Measurements from ENCODE around the gene CAPN14. TPM values are rescaled to one million over a fixed set of nuclear protein-coding genes. Genes with fewer than 3 reads are reported as not detected.

CAPN14 gene
- 100 to 1,000 TPM in 1 of 2 donors, 10 to 100 TPM in 1; 72.7 to 141 TPM for polyA plus RNA-seq

- no peaks in the 10 kb centered on the region for H3K36me3 ChIP-seq (ENCODE audit: control insufficient read depth in 2 of 2, insufficient read depth in 2 of 2, low read length in 1 of 2)
- H3K27ac ChIP-seq (ENCODE audit: low read depth in 2 of 2, low read length in 1 of 2), result peak within 1 kb of the TSS; percentile 42 to 48
- 55 to 78% methylated on average over 6 of the region's 6 CpGs for whole genome bisulfite sequencing, 2 donors
- H3K4me3 ChIP-seq (ENCODE audit: low read depth in 1 of 2, low read length in 2 of 2), result peak within 1 kb of the TSS; percentile 34 to 38
- H3K4me1 ChIP-seq (ENCODE audit: control insufficient read depth in 2 of 2, insufficient read depth in 2 of 2, low read length in 1 of 2), result peaks cover 0 to 13% of the 10 kb centered on the region in 2 donors
- no peaks in the 10 kb centered on the region for H3K27me3 ChIP-seq (ENCODE audit: control insufficient read depth in 1 of 2, insufficient read depth in 2 of 2, low read length in 2 of 2)
- no peaks in the 10 kb centered on the region for H3K9me3 ChIP-seq (ENCODE audit: control insufficient read depth in 2 of 2, insufficient read depth in 1 of 2, low read depth in 1 of 2, low read length in 1 of 2)
Observed at GRCh38 chr2:31217465-31218200, at the start of gene CAPN14. TSS of gene CAPN14 (minus strand) at chr2:31217515. CDS start at chr2:31205447, 12,068 bp downstream.

- H3K27ac ChIP-seq (ENCODE audit: low read depth in 2 of 2, low read length in 1 of 2), result peak overlapping the region in 1 of 2 donors; percentile 19
- peaks cover 5 to 14% of the 10 kb centered on the region in 2 donors for H3K4me1 ChIP-seq (ENCODE audit: control insufficient read depth in 2 of 2, insufficient read depth in 2 of 2, low read length in 1 of 2)
- H3K4me3 ChIP-seq (ENCODE audit: low read depth in 1 of 2, low read length in 2 of 2), result no peak overlapping the region
- H3K9me3 ChIP-seq (ENCODE audit: control insufficient read depth in 2 of 2, insufficient read depth in 1 of 2, low read depth in 1 of 2, low read length in 1 of 2), result no peaks in the 10 kb centered on the region
- no peaks in the 10 kb centered on the region for H3K27me3 ChIP-seq (ENCODE audit: control insufficient read depth in 1 of 2, insufficient read depth in 2 of 2, low read length in 2 of 2)
- WGBS, 2 donors, result 55 to 64% methylated on average over 6 of the region's 6 CpGs
- peaks cover 0 to 17% of the 10 kb centered on the region in 2 donors for H3K36me3 ChIP-seq (ENCODE audit: control insufficient read depth in 2 of 2, insufficient read depth in 2 of 2, low read length in 1 of 2)
Observed at GRCh38 chr2:31266804-31267203, 49.5 kb upstream of the CAPN14 start.

GRCh38 chr2:31265234-31265633 lies 47.9 kb upstream of the CAPN14 start:
- H3K4me1 ChIP-seq (ENCODE audit: control insufficient read depth in 2 of 2, insufficient read depth in 2 of 2, low read length in 1 of 2), result peaks cover 5 to 14% of the 10 kb centered on the region in 2 donors
- H3K4me3 ChIP-seq (ENCODE audit: low read depth in 1 of 2, low read length in 2 of 2), result no peak overlapping the region
- H3K27ac ChIP-seq (ENCODE audit: low read depth in 2 of 2, low read length in 1 of 2), result no peak overlapping the region
- no peaks in the 10 kb centered on the region for H3K9me3 ChIP-seq (ENCODE audit: control insufficient read depth in 2 of 2, insufficient read depth in 1 of 2, low read depth in 1 of 2, low read length in 1 of 2)
- H3K27me3 ChIP-seq (ENCODE audit: control insufficient read depth in 1 of 2, insufficient read depth in 2 of 2, low read length in 2 of 2), result no peaks in the 10 kb centered on the region
- WGBS, 2 donors, result 91 to 93% methylated on average over 6 of the region's 6 CpGs
- H3K36me3 ChIP-seq (ENCODE audit: control insufficient read depth in 2 of 2, insufficient read depth in 2 of 2, low read length in 1 of 2), result peaks cover 0 to 31% of the 10 kb centered on the region in 2 donors

GRCh38 chr2:31263636-31264190 lies 46.4 kb upstream of the CAPN14 start:
- 67 to 79% methylated on average over 3 of the region's 3 CpGs for WGBS, 2 donors
- no peaks in the 10 kb centered on the region for H3K9me3 ChIP-seq (ENCODE audit: control insufficient read depth in 2 of 2, insufficient read depth in 1 of 2, low read depth in 1 of 2, low read length in 1 of 2)
- no peaks in the 10 kb centered on the region for H3K27me3 ChIP-seq (ENCODE audit: control insufficient read depth in 1 of 2, insufficient read depth in 2 of 2, low read length in 2 of 2)
- peaks cover 0 to 31% of the 10 kb centered on the region in 2 donors for H3K36me3 ChIP-seq (ENCODE audit: control insufficient read depth in 2 of 2, insufficient read depth in 2 of 2, low read length in 1 of 2)
- peak overlapping the region in 1 of 2 donors; percentile 50 for H3K27ac ChIP-seq (ENCODE audit: low read depth in 2 of 2, low read length in 1 of 2)
- H3K4me1 ChIP-seq (ENCODE audit: control insufficient read depth in 2 of 2, insufficient read depth in 2 of 2, low read length in 1 of 2), result peaks cover 3 to 7% of the 10 kb centered on the region in 2 donors
- no peak overlapping the region for H3K4me3 ChIP-seq (ENCODE audit: low read depth in 1 of 2, low read length in 2 of 2)

- peaks cover 0 to 22% of the 10 kb centered on the region in 2 donors for H3K36me3 ChIP-seq (ENCODE audit: control insufficient read depth in 2 of 2, insufficient read depth in 2 of 2, low read length in 1 of 2)
- no peak overlapping the region for H3K27ac ChIP-seq (ENCODE audit: low read depth in 2 of 2, low read length in 1 of 2)
- H3K4me1 ChIP-seq (ENCODE audit: control insufficient read depth in 2 of 2, insufficient read depth in 2 of 2, low read length in 1 of 2), result peaks cover 2 to 16% of the 10 kb centered on the region in 2 donors
- 81 to 88% methylated on average over 4 of the region's 4 CpGs for WGBS, 2 donors
- H3K4me3 ChIP-seq (ENCODE audit: low read depth in 1 of 2, low read length in 2 of 2), result no peak overlapping the region
- H3K27me3 ChIP-seq (ENCODE audit: control insufficient read depth in 1 of 2, insufficient read depth in 2 of 2, low read length in 2 of 2), result no peaks in the 10 kb centered on the region
- H3K9me3 ChIP-seq (ENCODE audit: control insufficient read depth in 2 of 2, insufficient read depth in 1 of 2, low read depth in 1 of 2, low read length in 1 of 2), result no peaks in the 10 kb centered on the region
Observed at GRCh38 chr2:31260870-31261269, 43.6 kb upstream of the CAPN14 start.

GRCh38 chr2:31259075-31259474 lies 41.8 kb upstream of the CAPN14 start:
- H3K9me3 ChIP-seq (ENCODE audit: control insufficient read depth in 2 of 2, insufficient read depth in 1 of 2, low read depth in 1 of 2, low read length in 1 of 2), result no peaks in the 10 kb centered on the region

GRCh38 chr2:31258351-31258750 lies 41.0 kb upstream of the CAPN14 start:
- WGBS, 2 donors, result 72 to 77% methylated on average over 5 of the region's 5 CpGs
- no peaks in the 10 kb centered on the region for H3K9me3 ChIP-seq (ENCODE audit: control insufficient read depth in 2 of 2, insufficient read depth in 1 of 2, low read depth in 1 of 2, low read length in 1 of 2)
- peaks cover 6 to 26% of the 10 kb centered on the region in 2 donors for H3K4me1 ChIP-seq (ENCODE audit: control insufficient read depth in 2 of 2, insufficient read depth in 2 of 2, low read length in 1 of 2)

More at GRCh38 chr2:31259075-31259474, 41.8 kb upstream of the CAPN14 start:
- Histone ChIP-seq H3K4me1 (ENCODE audit: control insufficient read depth in 2 of 2, insufficient read depth in 2 of 2, low read length in 1 of 2) (peaks cover 2 to 21% of the 10 kb centered on the region in 2 donors), H3K4me3 (ENCODE audit: low read depth in 1 of 2, low read length in 2 of 2) (no peak overlapping the region), H3K27me3 (ENCODE audit: control insufficient read depth in 1 of 2, insufficient read depth in 2 of 2, low read length in 2 of 2) (no peaks in the 10 kb centered on the region), H3K27ac (ENCODE audit: low read depth in 2 of 2, low read length in 1 of 2) (no peak overlapping the region), H3K36me3 (ENCODE audit: control insufficient read depth in 2 of 2, insufficient read depth in 2 of 2, low read length in 1 of 2) (peaks cover 0 to 22% of the 10 kb centered on the region in 2 donors)
- 91 to 97% methylated on average over 3 of the region's 3 CpGs for whole genome bisulfite sequencing, 2 donors

GRCh38 chr2:31256611-31257382 lies 39.5 kb upstream of the CAPN14 start:
- 73 to 80% methylated on average over 4 of the region's 4 CpGs for WGBS, 2 donors
- H3K36me3 ChIP-seq (ENCODE audit: control insufficient read depth in 2 of 2, insufficient read depth in 2 of 2, low read length in 1 of 2), result peaks cover 0 to 19% of the 10 kb centered on the region in 2 donors
- H3K27me3 ChIP-seq (ENCODE audit: control insufficient read depth in 1 of 2, insufficient read depth in 2 of 2, low read length in 2 of 2), result no peaks in the 10 kb centered on the region
- H3K9me3 ChIP-seq (ENCODE audit: control insufficient read depth in 2 of 2, insufficient read depth in 1 of 2, low read depth in 1 of 2, low read length in 1 of 2), result no peaks in the 10 kb centered on the region
- peak overlapping the region; percentile 42 to 58 for H3K27ac ChIP-seq (ENCODE audit: low read depth in 2 of 2, low read length in 1 of 2)
- H3K4me3 ChIP-seq (ENCODE audit: low read depth in 1 of 2, low read length in 2 of 2), result no peak overlapping the region
- peaks cover 6 to 32% of the 10 kb centered on the region in 2 donors for H3K4me1 ChIP-seq (ENCODE audit: control insufficient read depth in 2 of 2, insufficient read depth in 2 of 2, low read length in 1 of 2)

More at GRCh38 chr2:31258351-31258750, 41.0 kb upstream of the CAPN14 start:
- H3K36me3 ChIP-seq (ENCODE audit: control insufficient read depth in 2 of 2, insufficient read depth in 2 of 2, low read length in 1 of 2), result peaks cover 0 to 22% of the 10 kb centered on the region in 2 donors
- H3K4me3 ChIP-seq (ENCODE audit: low read depth in 1 of 2, low read length in 2 of 2), result no peak overlapping the region
- H3K27me3 ChIP-seq (ENCODE audit: control insufficient read depth in 1 of 2, insufficient read depth in 2 of 2, low read length in 2 of 2), result no peaks in the 10 kb centered on the region
- no peak overlapping the region for H3K27ac ChIP-seq (ENCODE audit: low read depth in 2 of 2, low read length in 1 of 2)

- WGBS, 2 donors, result 61 to 66% methylated on average over 11 of the region's 11 CpGs
- peak overlapping the region; percentile 70 to 91 for H3K27ac ChIP-seq (ENCODE audit: low read depth in 2 of 2, low read length in 1 of 2)
- H3K4me3 ChIP-seq (ENCODE audit: low read depth in 1 of 2, low read length in 2 of 2), result no peak overlapping the region
- H3K4me1 ChIP-seq (ENCODE audit: control insufficient read depth in 2 of 2, insufficient read depth in 2 of 2, low read length in 1 of 2), result peaks cover 6 to 32% of the 10 kb centered on the region in 2 donors
- no peaks in the 10 kb centered on the region for H3K9me3 ChIP-seq (ENCODE audit: control insufficient read depth in 2 of 2, insufficient read depth in 1 of 2, low read depth in 1 of 2, low read length in 1 of 2)
- peaks cover 0 to 13% of the 10 kb centered on the region in 2 donors for H3K36me3 ChIP-seq (ENCODE audit: control insufficient read depth in 2 of 2, insufficient read depth in 2 of 2, low read length in 1 of 2)
- no peaks in the 10 kb centered on the region for H3K27me3 ChIP-seq (ENCODE audit: control insufficient read depth in 1 of 2, insufficient read depth in 2 of 2, low read length in 2 of 2)
Observed at GRCh38 chr2:31255911-31256571, 38.7 kb upstream of the CAPN14 start.

All from esophagus (tissue), 2 donors.